HG03439 (cell line): ENCODE data around the gene GAGE2A.
"Not testable (repeated sequence)": the region's sequence is repeated elsewhere in the genome, so short reads cannot be mapped to it uniquely, and the experiment has no call there.

Experiments
- ATAC-seq: cut with Tn5 transposase; IDR thresholded peaks from one replicate; pipeline ENCODE4 v1.9.1; 2021; ENCODE audit warnings: mild to moderate bottlenecking, moderate library complexity; ENCODE audit not compliant: unreplicated experiment

The GAGE2A gene

GRCh38 chrX:49589196-49589595 lies at the start of gene GAGE2A:
Gene GAGE2A, plus strand, starts transcription at chrX:49589496. Its CDS starts 1,155 bp downstream, at chrX:49590651.
- not testable (repeated sequence) for ATAC-seq

- not testable (repeated sequence) for ATAC-seq
These were observed 47.9 kb upstream of the GAGE2A start, which contains the start of gene GAGE12D for GRCh38 chrX:49541433-49541832. Gene GAGE12D, plus strand, starts transcription at chrX:49541733. Its CDS starts 1,155 bp downstream, at chrX:49542888.

- not testable (repeated sequence) for ATAC-seq
These were observed 38.3 kb upstream of the GAGE2A start, which contains the start of gene GAGE12E for GRCh38 chrX:49550989-49551388. Gene GAGE12E, plus strand, starts transcription at chrX:49551289. Its CDS starts 1,155 bp downstream, at chrX:49552444.

- not testable (repeated sequence) for ATAC-seq
These were observed 28.8 kb upstream of the GAGE2A start, which contains the start of gene GAGE12F for GRCh38 chrX:49560542-49560941. Gene GAGE12F, plus strand, starts transcription at chrX:49560842. Its CDS starts 1,155 bp downstream, at chrX:49561997.

- ATAC-seq = not testable (repeated sequence)
These were observed 20.6 kb upstream of the GAGE2A start for GRCh38 chrX:49568728-49569127.

GRCh38 chrX:49569152-49569551 lies 20.1 kb upstream of the GAGE2A start:
- not testable (repeated sequence) for ATAC-seq

GRCh38 chrX:49570100-49570499 lies 19.2 kb upstream of the GAGE2A start, which contains the start of gene GAGE12G:
Gene GAGE12G, plus strand, starts transcription at chrX:49570400. Its CDS starts 1,155 bp downstream, at chrX:49571555.
- ATAC-seq = not testable (repeated sequence)

GRCh38 chrX:49579649-49580048 lies 9.6 kb upstream of the GAGE2A start, which contains the start of gene GAGE12H:
Gene GAGE12H, plus strand, starts transcription at chrX:49579949. Its CDS starts 1,155 bp downstream, at chrX:49581104.
- ATAC-seq = not testable (repeated sequence)

GRCh38 chrX:49589769-49590478 lies 628 bp downstream of the GAGE2A start:
- ATAC-seq = not testable (repeated sequence)

- not testable (repeated sequence) for ATAC-seq
These were observed 1.2 kb downstream of the GAGE2A start for GRCh38 chrX:49590488-49590887.

GRCh38 chrX:49598720-49599119 lies 9.4 kb downstream of the GAGE2A start, which contains the start of gene GAGE1:
Gene GAGE1, plus strand, starts transcription at chrX:49599020. Its CDS starts 1,155 bp downstream, at chrX:49600175.
- ATAC-seq = not testable (repeated sequence)

- ATAC-seq = no peak
These were observed 21.5 kb downstream of the GAGE2A start for GRCh38 chrX:49610718-49611310.

GRCh38 chrX:49618574-49618973 lies 29.3 kb downstream of the GAGE2A start:
- ATAC-seq = no peak

- ATAC-seq = no peak
These were observed 37.9 kb downstream of the GAGE2A start for GRCh38 chrX:49627086-49627777.

GRCh38 chrX:49644991-49645637 lies 55.8 kb downstream of the GAGE2A start:
- ATAC-seq = no peak
